PFSK-1 (cell line): ENCODE results near the gene HOXD11.

Source experiments
- FOXP2 ChIP-seq: optimal IDR thresholded peaks from 2 replicates; pipeline ENCODE3; 2011; ENCODE audit warnings: borderline replicate concordance, control low read depth, inconsistent platforms; ENCODE audit not compliant: insufficient read depth; ENCODE audit errors: extremely low read length, extremely low read depth
- POLR2AphosphoS5 ChIP-seq: IDR thresholded peaks from 2 replicates; pipeline ENCODE4 v1.6.1; 2012; ENCODE audit warnings: low read depth, mild to moderate bottlenecking, control low read depth, low read length, moderate library complexity
- REST ChIP-seq, 2 experiments: IDR thresholded peaks; 2 replicates each; pipeline versions ENCODE4 v1.6.1 to v1.8.0; 2011 to 2012; ENCODE audit warnings: low read depth in 2 of 2, low read length in 2 of 2, control low read depth in 1 of 2, inconsistent platforms in 1 of 2, mild to moderate bottlenecking in 1 of 2, moderate library complexity in 1 of 2; ENCODE audit not compliant: insufficient read depth in 1 of 2
- SIN3A ChIP-seq: IDR thresholded peaks from 2 replicates; pipeline ENCODE4 v1.6.1; 2012; ENCODE audit warnings: mild to moderate bottlenecking, low read length, moderate library complexity, borderline replicate concordance; ENCODE audit not compliant: insufficient read depth
- TAF1 ChIP-seq: IDR thresholded peaks from 2 replicates; pipeline ENCODE4 v1.6.1; 2012; ENCODE audit warnings: low read length, control low read depth, borderline replicate concordance; ENCODE audit not compliant: insufficient read depth

The HOXD11 gene

GRCh38 chr2:176079831-176080539, 27.1 kb upstream of the HOXD11 start:
- TF ChIP-seq POLR2AphosphoS5: no peak
- no peak for TF ChIP-seq SIN3A
- TF ChIP-seq REST (IDR thresholded peaks at IDR 0.05; ENCODE audit: insufficient read depth in 1 of 2, low read depth in 2 of 2, low read length in 2 of 2): no peak
- TF ChIP-seq TAF1: no peak

DNA sequence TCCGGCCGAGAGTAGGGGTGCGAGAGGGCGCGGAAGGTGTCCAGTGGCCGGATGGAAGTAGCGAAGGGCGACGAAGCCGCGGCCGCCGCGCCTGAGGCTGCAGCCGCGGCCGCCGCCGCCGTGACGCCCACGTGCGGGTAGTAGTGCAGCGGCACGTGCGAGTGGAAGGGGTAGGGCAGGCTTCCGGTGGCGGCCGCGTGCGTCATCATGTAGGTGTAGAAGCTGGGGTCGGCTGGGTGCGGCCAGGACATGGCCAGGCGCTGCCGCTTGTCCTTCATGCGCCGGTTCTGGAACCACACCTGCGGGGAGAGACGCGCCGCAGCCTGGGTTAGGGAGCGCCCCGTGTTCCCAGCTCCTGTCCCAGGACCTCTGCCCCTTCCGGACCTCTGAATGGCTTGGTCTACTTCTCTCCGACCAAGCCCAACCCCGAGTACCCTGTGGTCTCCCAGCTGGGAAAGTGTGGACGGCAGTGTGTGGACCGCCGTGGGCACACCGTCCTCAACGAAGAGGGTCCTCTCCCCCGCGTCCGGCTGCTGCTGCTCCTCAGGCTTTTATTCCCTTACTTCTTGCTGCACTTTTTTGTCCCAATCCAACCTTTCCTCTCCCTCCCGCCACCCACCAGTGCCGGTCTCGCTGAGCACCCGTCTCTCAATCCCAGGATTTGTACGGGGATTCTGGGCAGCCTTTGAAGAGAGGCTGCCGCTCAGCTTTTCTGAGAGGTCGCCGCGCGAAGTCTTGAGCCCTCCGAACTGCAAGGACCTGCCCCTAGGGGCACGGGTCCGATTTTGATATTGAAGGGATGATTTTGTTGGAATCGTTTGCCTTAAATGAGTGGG, 26.3 kb upstream of the HOXD11 start:
- TF ChIP-seq SIN3A (no peak), FOXP2 (no peak), REST (IDR thresholded peaks at IDR 0.05; ENCODE audit: insufficient read depth in 1 of 2, low read depth in 2 of 2, low read length in 2 of 2) (no peak), POLR2AphosphoS5 (no peak), TAF1 (no peak)

- TF ChIP-seq TAF1 (no peak), SIN3A (no peak), REST (IDR thresholded peaks at IDR 0.05; ENCODE audit: insufficient read depth in 1 of 2, low read depth in 2 of 2, low read length in 2 of 2) (no peak), FOXP2 (no peak), POLR2AphosphoS5 (no peak)
These were observed 25.7 kb upstream of the HOXD11 start for GRCh38 chr2:176081376-176081836.

DNA sequence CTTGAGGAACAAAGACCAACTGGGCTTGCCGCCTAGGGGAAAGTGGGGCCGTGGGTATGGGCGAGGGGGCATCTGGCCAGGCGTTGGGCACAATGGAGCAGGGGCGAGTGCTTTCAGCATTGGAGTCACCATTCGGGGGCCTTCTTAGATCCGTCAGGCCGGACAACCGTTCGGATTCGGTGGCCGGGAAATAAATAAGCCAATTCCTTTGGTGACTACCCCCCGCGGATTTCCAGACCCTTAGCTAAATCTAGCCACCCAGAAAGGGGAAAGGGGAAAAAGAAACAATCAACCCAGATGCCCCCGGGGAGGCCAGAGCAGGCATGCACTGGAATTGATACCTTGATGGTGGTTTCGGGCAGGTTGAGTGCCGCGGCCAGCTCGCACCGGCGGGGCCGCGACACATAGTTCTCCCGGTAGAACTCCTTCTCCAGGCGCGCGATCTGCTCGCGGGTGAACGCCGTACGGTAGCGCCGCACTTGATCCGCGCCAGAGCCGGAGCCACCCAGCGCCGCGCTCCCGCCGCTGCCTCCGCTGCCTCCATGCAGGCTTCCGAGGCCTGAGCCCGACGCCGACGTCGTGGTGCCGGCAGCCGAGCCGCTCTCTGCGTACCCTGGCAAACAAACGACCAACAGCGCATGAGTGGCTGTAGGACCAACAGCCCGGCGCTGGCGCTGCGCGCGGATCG, 25.1 kb upstream of the HOXD11 start:
- no peak for TF ChIP-seq TAF1
- no peak for TF ChIP-seq POLR2AphosphoS5
- no peak for TF ChIP-seq SIN3A
- no peak for TF ChIP-seq FOXP2
- TF ChIP-seq REST (IDR thresholded peaks at IDR 0.05; ENCODE audit: insufficient read depth in 1 of 2, low read depth in 2 of 2, low read length in 2 of 2): no peak
